Adrenal gland (tissue), 5 donors: ENCODE data around the gene PAXX.

Experiments used
- CTCF ChIP-seq, 6 experiments: fragments of 450-650 bp in 4 of 6; fragments of 200-600 bp in 2 of 6; sonication (generic) in 1 of 6; IDR thresholded peaks; 1 replicate in 5 of 6; 2 replicates in 1 of 6; pipeline versions ENCODE4 v1.5.1 to v1.8.0; 2016 to 2021; ENCODE audit warnings: antibody characterized with exemption in 6 of 6, mild to moderate bottlenecking in 2 of 6, moderate library complexity in 1 of 6
- POLR2A ChIP-seq, 2 donors: fragments of 450-650 bp; IDR thresholded peaks; one replicate each; pipeline ENCODE4 v1.6.1; 2017; ENCODE audit warnings: antibody characterized with exemption in 2 of 2, mild to moderate bottlenecking in 2 of 2, moderate library complexity in 1 of 2
- donor health status: DM: no; HTN: no; CAD: no.

GRCh38 chr9:137007108-137007815, 15.0 kb downstream of the PAXX start:
- TF ChIP-seq POLR2A (IDR thresholded peaks at IDR 0.05) = no peak
- no peak for TF ChIP-seq CTCF (IDR thresholded peaks at IDR 0.05)
